GM18507 (cell line): ENCODE data around the gene PDGFA.
"Not testable (repeated sequence)": the region's sequence is repeated elsewhere in the genome, so short reads cannot be mapped to it uniquely, and the experiment has no call there.

Experiments used
- DNase-seq: peaks from one replicate; pipeline ENCODE4 v3.0.0; 2011; ENCODE audit warnings: low read depth; ENCODE audit not compliant: insufficient read length; ENCODE audit errors: extremely low spot score
- FAIRE-seq: peaks from 2 replicates; lab custom pipeline; 2011; peaks lifted over from hg19 to GRCh38; lab: Jason Lieb, UNC

PDGFA gene

DNA sequence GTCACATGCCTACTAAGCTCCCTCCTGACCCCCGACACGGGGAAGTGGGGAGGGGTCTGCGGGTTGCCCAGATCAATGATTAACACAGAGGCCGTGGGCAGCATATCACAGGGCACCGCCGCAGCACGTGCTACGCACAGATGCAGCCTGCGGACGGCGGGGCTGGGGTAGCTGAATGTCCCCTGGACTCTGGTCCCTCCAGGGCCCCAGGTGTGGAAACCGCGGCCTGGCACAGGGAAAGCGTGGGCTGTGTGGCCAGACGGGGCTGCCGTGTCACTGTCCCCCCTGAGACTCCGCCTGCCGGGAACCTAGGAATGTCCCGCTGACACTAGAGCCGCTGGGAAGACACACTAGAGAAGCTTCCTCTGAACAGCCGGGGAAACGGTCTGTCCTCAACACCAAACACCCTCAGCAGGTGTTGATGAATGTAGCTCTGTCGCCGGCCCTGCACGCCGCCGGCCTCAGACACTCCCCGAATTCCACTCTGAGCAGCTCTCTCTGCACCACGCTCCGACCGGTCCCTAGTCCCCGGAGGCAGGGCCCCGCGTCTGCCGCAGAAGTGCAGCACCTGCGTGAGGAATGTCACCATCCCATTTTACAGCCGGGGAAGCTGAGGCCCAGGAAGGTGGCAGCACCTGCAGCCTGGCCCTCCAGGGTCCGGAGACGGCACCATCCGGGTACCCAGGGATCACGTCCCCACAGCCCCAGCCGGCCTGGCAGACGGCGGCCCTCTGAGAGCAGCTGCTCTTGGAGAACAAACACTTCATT is 33.4 kb upstream of the PDGFA start:
- DNase-seq: no peak
- FAIRE-seq: no peak

DNA sequence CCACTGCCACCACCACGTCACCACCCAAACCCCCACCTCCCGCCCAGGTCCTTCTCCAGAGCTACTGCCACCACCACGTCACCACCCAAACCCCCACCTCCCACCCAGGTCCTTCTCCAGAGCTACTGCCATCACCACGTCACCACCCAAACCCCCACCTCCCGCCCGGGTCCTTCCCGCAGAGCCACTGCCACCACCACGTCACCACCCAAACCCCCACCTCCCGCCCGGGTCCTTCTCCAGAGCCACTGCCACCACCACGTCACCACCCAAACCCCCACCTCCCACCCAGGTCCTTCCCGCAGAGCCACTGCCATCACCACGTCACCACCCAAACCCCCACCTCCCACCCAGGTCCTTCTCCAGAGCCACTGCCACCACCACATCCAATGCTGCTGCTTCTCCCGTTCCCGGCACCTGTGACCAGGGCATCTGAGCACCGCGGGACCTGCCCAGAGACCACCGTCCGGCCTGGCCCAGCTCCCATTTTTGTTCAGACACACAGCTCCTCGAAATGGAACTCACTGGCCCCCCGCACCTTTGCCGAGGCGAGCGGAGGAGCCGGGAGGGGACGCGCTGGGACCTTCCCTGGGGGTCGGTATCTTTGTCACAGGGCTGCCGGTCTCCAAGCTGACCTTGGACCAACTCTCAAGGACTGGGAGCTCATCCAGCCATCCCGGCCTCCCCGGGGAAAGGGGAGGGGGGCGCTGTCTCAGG is 32.7 kb upstream of the PDGFA start:
- not testable (repeated sequence) for DNase-seq, FAIRE-seq

DNA sequence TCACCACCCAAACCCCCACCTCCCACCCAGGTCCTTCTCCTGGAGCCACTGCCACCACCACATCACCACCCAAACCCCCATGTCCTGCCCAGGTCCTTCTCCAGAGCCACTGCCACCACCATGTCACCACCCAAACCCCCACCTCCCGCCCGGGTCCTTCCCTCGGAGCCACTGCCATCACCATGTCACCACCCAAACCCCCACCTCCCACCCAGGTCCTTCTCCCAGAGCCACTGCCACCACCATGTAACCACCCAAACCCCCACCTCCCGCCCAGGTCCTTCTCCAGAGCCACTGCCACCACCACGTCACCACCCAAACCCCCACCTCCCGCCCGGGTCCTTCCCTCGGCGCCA is 31.9 kb upstream of the PDGFA start:
- DNase-seq, FAIRE-seq: not testable (repeated sequence)

DNA sequence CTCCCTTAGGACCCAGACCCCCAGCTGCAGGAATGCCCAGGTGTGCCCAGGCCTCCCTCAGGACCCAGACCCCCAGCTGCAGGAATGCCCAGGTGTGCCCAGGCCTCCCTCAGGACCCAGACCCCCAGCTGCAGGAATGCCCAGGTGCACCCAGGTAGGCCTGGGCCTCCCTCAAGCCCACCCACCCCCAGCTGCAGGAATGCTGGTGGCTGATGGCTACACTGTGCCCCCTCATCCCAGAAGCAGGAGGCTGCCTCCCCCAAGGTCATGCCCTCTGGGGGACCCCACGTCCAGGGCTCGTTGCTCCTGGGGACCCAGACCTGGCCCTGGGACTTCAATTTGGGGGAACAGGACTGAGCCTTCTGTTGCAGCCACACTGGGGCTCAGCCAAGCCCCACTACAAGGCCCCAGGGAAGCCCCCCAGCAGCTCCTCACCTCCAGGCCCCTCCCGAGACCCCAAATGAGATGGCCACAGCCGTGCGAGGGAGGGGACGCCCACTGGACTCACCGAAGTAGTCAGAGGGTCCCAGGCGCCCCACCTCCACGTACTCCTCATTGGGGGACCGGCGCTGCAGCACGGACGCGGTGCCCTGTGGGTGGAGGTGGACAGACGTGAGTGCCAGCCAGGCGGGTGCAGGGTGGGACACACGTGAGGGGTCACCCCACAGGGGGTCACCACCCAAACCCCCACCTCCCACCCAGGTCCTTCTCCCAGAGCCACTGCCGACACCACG is 31.4 kb upstream of the PDGFA start:
- DNase-seq: no peak
- FAIRE-seq: no peak

DNA sequence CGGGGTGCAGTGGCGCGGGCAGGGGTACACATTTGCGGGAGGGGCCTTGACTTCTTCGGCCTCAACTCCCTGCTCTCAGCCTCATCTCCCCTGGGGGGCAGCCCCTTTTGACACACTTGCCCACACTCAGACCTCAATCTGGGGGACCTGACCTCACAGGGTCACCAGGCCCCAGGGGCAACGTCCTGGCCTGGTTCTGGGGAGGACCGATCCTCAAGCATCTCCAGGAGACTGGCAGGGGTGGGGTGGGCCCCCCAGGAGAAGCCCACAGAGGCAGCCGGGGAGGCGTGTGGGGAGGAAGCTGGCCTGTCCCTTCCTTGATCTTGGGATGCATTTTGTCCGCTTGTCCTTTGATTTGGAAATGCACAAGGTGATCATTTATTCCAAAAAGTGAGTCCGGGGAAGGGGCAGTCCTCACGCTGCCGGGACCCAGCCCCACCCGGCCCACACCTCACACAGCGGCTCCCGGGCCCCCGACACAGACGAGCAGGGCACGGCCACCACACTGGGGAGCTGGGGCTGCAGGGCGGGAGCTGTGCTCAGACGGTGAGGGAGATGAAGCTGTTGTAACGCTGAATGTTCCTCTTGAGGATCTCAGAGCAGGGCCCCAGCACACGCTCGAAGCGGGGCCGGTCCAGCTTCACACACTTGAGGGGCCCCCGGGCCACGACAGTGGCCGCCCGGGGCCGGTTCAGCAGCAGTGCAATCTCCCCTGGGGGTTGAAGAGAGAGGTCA is 30.4 kb upstream of the PDGFA start:
- FAIRE-seq (no peak), DNase-seq (no peak)

DNA sequence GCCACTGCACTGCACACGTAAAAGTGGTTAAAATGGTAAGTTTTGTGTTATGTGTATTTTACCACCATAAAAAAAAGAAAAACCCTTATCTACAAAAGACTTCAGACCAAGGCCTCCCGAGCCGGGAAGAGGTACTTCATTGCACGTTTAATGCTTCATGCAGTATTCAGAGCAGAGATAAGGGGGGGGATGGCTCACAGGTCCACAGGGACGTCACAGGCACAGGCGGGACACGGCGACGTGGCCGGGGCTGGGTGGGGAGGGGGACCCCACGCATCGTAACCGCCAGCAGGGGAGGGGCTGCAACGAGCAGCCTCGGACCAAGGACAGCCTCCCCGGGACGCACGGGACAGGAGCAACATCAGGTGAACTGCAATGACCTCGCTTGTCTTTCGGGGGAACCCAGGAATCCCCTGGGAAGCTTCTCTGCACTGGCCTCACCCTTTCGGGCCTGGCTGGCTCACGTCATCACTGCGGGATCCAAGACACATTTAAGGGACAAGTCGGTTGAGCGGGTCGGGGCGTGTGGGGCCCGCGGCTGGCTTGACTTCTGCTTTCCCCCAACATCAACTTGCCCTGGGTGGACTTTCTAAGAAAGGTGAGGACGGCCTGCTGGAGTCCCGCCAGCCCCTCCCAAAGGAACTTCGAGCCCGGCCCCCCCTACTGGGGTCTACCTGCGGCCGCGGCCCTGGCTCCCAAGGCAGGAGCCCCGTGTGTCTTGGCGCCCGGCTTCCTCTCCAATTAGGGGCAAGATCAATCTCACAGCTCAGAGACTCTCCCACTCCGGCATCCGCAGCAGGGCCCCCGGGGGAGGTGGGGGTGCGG is 29.6 kb upstream of the PDGFA start:
- FAIRE-seq (no peak), DNase-seq (no peak)

DNA sequence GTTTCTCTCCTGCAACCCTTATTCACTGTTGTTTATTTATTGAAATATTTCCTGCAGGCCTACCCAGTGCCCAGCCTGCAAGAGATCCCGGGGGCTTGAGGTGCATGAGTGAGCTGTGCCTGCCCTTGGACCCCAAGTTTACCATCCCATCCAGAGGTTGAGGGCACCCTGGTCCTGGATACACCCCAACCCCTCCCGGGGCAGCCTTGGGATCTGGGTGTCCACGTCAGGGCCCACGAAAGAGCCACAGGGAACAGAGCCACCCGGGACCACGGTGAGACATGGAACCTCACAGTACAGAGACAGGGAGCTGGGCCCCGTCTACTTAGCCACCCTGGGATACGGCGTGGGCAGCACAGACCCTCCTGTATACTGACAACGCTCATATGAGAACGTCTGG is 28.8 kb upstream of the PDGFA start:
- DNase-seq: no peak
- FAIRE-seq: no peak

DNA sequence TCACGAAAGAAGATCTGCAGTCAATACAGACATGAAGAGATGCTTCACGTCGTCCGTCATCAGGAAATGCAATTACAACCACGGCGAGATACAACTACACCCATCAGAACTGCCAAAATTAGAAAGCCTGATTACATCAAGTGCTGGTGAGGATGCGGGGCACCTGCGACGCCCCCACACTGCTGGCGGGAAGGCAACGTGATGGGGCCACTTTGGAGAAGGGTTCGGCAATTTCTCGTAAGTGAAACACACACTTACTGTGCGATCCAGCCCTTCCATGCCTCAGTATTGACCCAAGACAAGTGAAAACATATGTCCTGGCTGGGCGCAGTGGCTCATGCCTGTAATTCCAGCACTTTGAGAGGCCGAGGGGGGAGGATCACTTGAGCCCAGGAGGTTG is 25.8 kb upstream of the PDGFA start:
- DNase-seq (no peak), FAIRE-seq (no peak)

DNA sequence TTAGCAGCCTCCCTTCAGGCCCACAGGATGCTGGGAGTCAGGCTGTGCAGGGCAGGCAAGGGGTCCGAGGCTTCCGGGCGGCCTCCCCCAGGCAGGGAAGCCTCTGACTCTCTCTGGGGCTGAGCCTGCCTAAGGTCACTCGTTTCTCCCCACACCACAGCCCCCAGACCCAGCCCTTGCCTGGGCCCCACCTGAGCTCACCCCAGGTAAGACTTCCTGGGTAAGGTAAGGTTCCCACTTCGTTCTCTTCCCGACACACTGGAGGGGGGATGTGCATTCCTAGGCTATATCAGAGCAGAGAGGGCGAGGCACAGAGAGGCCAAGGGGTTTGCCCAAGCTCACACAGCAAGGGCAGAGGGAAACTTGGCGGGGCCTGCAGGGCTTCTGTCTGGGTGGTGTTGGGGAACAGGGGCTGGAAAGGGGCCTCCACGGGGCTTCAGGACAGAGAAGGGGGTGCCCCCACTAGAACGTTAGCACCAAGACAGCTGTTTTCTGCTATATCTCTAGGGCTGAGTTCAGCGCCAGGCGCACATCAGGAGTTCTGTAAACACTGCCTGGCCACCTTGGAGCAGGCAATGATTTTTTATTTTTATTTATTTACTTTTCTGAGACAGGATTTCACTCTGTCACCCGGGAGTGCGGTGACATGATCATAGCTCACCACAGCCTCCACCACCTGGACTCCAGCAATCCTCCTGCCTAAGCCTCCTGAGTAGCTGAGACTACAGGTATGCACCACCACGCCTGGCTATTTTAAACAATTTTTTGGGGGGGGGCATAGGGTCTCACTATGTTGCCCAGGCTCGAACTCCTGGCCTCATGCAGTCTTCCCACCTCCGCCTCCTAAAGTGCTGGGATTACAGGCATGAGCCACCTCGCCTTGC is 24.9 kb upstream of the PDGFA start:
- DNase-seq: no peak
- no peak for FAIRE-seq

DNA sequence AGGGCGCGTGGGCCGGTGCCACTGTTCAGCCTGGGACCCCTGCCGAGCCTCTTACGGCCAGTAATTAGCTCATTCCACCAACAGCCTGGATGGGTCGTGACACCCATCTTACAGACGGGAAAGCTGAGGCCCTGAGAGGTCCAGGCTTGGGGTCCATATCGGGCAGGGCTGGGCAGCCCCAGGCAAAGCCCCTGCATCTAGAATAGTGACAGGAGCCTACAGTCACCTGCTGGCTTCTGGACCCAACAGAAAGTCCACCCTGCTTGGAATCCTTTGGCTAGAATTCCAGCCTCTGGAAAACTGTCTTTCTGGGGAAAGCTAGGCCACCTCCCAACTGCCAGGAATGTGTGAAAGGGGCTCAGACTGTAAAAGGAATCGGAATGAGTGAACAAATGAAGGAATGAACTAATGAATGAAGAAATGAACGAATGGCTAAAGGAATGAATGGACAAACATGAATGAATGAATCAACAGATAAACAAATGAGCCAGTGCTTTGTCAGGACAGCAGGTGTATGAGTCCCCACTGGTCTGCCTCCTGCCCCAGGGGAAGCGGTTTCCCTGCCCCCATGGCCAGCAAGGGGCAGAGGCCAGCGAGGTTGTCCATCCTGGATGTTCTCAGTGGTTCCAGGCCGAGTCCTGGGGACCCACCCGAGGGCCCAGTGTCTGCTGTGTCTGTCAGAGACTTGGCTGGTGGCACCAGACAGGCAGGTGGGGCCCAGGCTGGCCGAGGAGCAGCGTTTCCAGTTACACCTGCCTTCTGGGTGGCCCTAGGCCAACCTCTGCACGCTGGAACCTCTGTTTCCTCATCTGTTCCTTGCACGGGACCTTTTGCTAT is 24.1 kb upstream of the PDGFA start:
- FAIRE-seq (no peak), DNase-seq (no peak)

DNA sequence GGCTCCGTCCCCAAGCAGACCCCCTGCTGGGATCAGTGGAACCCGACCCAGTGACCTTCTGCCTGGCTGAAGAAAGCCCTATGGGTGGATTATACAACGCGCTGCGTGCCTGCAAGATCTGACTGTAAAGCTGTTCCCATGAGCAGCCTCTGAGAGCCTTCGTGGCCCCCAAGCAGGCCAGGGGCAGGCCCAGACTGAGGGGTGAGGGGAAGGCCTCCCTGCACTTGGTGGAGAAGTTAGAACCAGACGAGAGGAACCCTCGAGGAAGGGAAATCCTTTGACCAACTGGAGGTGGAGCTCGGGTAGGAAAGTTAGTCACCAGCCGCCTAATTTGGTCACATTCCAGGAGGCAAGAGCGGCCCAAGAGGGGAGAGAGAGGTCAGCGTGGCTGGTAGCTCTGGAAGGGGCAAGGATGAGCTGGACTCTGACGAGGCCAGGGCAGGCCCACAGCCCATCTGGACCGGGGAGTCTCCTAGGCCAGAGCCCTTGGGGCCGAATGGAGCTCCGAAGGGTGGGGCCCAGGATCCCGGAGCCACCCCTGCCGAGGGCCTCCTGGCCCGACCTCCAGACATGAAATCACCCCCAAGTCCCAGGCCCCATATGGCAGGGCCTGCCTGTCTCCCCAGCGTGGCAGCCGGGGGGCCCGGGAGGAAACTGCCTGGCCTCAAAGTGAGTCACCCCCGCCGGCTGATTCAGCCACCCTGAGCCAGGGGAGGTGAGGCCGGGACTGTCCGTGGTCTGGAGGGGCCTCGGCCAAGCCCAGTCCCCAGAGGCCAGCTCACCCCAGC is 23.3 kb upstream of the PDGFA start:
- FAIRE-seq (no peak), DNase-seq (no peak)

DNA sequence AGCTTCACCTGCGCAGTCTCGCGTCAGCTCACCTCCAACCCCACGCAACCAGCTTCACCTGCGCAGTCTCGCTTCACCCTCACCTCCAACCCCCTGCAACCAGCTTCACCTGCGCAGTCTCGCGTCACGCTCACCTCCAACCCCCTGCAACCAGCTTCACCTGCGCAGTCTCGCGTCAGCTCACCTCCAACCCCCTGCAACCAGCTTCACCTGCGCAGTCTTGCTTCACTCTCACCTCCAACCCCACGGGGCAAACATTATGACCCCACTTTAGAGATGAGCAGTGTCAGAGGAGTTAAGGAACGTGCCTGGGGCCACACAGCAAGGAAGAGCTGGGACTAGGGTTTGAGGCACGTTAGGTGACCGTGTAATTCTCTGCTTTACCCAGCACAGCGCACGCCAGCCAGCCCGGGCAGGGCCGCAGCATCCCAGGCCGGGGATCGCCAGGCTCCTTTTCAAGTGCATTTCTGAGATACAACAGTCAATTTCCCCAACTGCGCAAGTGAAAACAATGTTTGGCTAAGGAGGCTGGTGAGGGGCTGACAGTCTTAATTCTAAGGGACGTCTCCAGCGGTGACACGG is 22.6 kb upstream of the PDGFA start:
- FAIRE-seq (no peak), DNase-seq (no peak)

DNA sequence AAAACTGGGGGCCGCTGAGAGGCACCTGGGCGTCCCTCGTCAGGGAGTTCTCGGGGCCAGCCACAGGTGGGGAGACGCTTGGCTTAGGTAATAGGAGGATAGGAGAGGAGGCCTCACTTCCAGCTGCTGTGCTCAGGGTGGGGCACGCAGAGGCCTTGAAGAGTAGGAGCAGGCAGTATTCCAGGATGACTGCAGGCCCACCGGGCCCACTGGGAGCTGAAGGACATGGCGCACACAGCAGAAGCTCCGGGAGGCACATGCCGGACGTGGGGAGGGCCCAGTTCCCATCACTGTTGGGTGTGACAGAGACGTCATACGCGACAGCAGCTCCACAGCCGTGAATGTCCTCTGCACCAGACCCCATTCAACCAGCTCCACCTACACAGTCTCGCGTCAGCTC is 22.0 kb upstream of the PDGFA start:
- no peak for FAIRE-seq
- no peak for DNase-seq

DNA sequence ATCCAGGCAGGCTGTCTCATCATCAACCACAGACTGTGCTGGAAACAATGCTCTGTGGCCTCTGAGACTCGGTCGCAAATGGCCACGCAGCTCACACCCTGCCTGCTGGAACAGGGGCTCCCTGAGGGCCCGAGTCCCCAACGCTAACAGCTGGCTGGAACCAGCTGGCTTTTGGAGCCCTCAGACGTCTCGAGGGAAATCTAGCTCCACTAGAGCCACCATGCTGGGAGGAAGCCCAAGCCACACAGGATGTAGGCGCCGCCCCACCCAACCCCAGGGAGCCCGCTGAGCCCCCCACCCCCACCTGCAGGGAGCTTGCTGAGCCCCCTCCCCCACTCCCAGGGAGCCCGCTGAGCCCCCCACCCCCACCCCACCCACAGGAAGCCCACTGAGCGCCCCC is 21.4 kb upstream of the PDGFA start:
- FAIRE-seq (no peak), DNase-seq (no peak)

DNA sequence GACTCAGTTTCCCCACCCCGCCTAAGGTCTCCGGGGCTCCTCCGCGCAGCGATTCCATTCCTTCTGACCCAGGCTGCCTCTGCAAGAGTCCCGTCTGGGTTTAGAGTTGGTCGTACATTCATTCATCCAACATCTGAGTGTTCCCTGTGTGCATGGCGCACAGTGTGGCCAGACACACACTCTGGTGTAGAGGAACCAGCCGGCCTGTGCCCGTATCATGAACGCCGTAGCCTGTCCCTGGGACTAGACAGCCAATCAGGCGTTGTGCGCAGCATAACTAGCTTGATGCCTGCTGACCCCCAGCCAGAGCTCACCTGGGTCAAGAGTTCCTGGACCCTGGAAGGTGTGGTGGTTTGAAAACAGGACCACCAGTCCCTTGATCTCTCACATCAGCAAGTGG is 20.9 kb upstream of the PDGFA start:
- DNase-seq: no peak
- no peak for FAIRE-seq

DNA sequence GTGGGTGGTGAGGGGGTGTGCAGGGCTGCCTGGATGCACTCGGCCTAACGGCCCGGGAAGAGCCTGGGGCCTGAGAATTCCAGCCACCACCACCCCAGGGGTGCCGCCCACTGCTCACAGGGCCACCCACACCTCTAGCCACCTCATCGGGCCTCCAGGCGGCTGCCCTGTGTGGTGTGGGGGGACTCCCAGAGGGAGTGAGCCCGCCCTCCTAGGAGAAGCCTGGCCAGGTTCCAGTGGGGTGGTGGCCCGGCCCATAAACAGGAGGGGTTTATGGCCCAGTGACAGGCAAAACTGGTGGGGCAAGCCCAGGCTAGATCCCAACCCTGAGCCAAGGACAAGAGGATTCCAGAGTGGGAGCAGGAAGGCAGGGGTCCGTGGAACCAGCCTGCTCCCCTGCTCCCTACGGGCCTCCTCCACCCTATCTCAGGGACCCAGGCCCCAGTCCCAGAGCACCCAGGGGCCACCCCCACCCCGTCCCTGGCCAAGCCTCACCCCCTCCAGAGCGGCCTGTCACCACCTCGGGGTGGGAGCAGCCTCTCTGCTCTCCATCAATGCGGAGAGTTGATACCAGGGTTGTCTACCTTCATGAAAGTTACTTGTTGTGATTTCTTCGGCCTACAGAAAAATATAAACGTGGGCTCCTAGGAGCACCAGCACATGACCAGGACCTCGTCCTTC is 20.2 kb upstream of the PDGFA start:
- FAIRE-seq (no peak), DNase-seq (no peak)
